ENCODE measurements around the gene TUBGCP6.

DNA sequence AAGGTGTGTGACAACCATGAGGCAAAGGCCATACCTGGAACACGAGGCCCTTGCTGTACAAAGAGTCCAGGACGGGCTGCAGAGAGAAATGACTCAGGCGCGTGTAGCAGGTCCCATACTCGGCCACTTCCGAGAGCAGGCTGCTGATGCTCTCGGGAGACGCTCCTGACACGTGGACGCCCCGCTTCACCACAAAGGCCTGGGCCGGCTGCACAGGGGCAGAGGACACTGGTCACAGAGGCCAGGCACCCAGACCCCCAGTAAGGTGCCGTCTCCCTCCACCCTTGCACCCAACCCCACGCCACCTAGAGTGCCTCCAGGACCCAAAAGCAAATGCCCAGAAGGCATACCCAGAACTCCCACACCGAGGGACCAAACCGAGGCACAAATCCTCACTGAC lies 15.5 kb downstream of the TUBGCP6 start:
- TF ChIP-seq, protein P1, sequence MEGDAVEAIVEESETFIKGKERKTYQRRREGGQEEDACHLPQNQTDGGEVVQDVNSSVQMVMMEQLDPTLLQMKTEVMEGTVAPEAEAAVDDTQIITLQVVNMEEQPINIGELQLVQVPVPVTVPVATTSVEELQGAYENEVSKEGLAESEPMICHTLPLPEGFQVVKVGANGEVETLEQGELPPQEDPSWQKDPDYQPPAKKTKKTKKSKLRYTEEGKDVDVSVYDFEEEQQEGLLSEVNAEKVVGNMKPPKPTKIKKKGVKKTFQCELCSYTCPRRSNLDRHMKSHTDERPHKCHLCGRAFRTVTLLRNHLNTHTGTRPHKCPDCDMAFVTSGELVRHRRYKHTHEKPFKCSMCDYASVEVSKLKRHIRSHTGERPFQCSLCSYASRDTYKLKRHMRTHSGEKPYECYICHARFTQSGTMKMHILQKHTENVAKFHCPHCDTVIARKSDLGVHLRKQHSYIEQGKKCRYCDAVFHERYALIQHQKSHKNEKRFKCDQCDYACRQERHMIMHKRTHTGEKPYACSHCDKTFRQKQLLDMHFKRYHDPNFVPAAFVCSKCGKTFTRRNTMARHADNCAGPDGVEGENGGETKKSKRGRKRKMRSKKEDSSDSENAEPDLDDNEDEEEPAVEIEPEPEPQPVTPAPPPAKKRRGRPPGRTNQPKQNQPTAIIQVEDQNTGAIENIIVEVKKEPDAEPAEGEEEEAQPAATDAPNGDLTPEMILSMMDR (conservative IDR thresholded peaks at IDR 0.05; ENCODE audit: low read length): no peak
- TF ChIP-seq EZH2phosphoT487 (IDR thresholded peaks at IDR 0.05; ENCODE audit: borderline replicate concordance): no peak
